DND-41 (cell line): ENCODE data around the gene SAMD4A.

ENCODE experiments used
- ATAC-seq: fragments of 200-7000 bp; cut with Tn5 transposase; 3 replicates; pipeline ENCODE4 v1.9.1; 2021; ENCODE audit warnings: low read depth; ENCODE audit not compliant: insufficient read depth
- DNase-seq: peaks from one replicate; pipeline ENCODE4 v3.0.0-alpha.2; 2020
- H2AFZ ChIP-seq: 2 replicates; pipeline ENCODE4 v1.6.0; 2012; ENCODE audit warnings: low read depth, low read length
- H3K27ac ChIP-seq: 2 replicates; pipeline ENCODE4 v1.5.1; 2012; ENCODE audit warnings: low read length, inconsistent platforms
- H3K27me3 ChIP-seq: fragments of 200-600 bp; sonication (generic); 2 replicates; pipeline ENCODE4 v1.6.0; 2012; ENCODE audit warnings: low read length, mild to moderate bottlenecking, inconsistent platforms; ENCODE audit not compliant: insufficient read depth, poor library complexity
- H3K36me3 ChIP-seq: 2 replicates; pipeline ENCODE4 v1.5.1; 2012; ENCODE audit warnings: low read length, inconsistent platforms; ENCODE audit not compliant: insufficient read depth
- H3K4me1 ChIP-seq: 2 replicates; pipeline ENCODE4 v1.5.1; 2012; ENCODE audit warnings: mild to moderate bottlenecking, low read length; ENCODE audit not compliant: insufficient read depth
- H3K4me2 ChIP-seq: 2 replicates; pipeline ENCODE4 v1.6.0; 2012; ENCODE audit warnings: mild to moderate bottlenecking, moderate library complexity, low read length, inconsistent platforms; ENCODE audit not compliant: insufficient read depth
- H3K4me3 ChIP-seq, 2 experiments: fragments of 200-600 bp in 1 of 2; shearing (Covaris generic) in 1 of 2; 2 replicates each; pipeline ENCODE4 v1.5.1; 2012 to 2016; ENCODE audit warnings: inconsistent platforms in 2 of 2, low read length in 2 of 2, mild to moderate bottlenecking in 2 of 2, low read depth in 1 of 2, moderate library complexity in 1 of 2
- H3K79me2 ChIP-seq: 2 replicates; pipeline ENCODE4 v1.6.0; 2012; ENCODE audit warnings: low read length, inconsistent platforms; ENCODE audit not compliant: insufficient read depth
- H3K9ac ChIP-seq: 2 replicates; pipeline ENCODE4 v1.6.0; 2012; ENCODE audit warnings: low read depth, mild to moderate bottlenecking, inconsistent platforms, low read length, moderate library complexity
- H3K9me3 ChIP-seq: 2 replicates; pipeline ENCODE4 v1.5.1; 2012; ENCODE audit warnings: low read length, moderate library complexity, mild to moderate bottlenecking, inconsistent platforms; ENCODE audit not compliant: insufficient read depth, severe bottlenecking
- H4K20me1 ChIP-seq: 2 replicates; pipeline ENCODE4 v1.6.0; 2012; ENCODE audit warnings: low read length; ENCODE audit not compliant: insufficient read depth
- EZH2 ChIP-seq: IDR thresholded peaks from 3 replicates; pipeline ENCODE4 v1.6.1; 2012; ENCODE audit warnings: borderline replicate concordance, low read depth, mild to moderate bottlenecking, moderate library complexity, low read length, inconsistent platforms; ENCODE audit not compliant: severe bottlenecking
- TF ChIP-seq, protein P1 (sequence below): IDR thresholded peaks from 2 replicates; pipeline ENCODE4 v1.5.1; 2012; ENCODE audit warnings: borderline replicate concordance, low read length, moderate library complexity, mild to moderate bottlenecking; ENCODE audit not compliant: poor library complexity, severe bottlenecking; ENCODE audit errors: extremely low read depth

Gene SAMD4A

DNA sequence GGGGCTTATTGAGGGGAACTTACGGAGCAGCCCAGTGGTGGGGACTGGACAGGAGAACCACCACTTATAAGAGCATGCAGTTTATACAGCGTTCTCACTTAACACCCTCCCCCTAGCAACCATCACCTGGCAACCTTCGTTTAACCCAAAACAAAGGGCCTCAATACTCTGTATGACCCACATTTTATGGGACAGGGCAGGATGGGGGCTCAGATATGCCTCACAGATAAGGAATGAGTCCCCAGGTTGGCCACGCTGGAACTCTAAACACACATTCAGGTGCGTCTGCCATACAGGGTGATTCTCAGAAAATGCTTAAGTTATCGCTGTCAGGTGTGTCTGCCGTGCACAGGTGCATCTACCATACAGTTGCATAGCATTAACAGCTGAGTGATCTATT, 236.5 kb downstream of the SAMD4A start:
- H3K4me2 ChIP-seq = no peak overlapping the region

DNA sequence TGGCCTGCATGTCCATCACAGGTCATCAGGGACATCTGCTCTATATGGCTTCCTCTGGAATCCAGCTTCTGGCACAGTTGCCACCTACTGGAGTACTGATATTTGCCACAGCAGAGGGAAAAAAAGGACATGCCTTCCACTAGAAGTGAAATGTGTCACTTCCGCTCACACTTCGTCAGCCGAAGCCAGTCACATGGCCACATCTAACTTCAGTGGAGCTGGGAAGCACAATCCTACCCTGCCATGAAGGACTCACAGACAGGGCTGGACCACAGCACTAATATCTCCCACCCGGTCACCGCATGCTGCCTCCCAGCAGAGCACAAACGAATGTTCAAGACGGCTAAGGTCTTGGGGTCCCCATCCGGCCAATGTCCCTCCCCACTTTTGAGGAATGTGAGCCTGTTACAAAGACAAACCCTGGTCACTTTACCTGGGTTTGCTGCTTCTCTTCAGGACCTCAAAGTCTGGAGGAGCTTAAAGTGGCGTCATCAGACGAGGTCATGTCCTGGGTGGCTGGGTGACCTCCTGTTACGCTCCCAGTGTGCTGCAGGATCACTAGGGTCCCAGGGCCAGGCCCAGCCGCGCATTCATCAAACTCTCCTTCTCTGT, 237.1 kb downstream of the SAMD4A start:
- no peak overlapping the region for H3K4me2 ChIP-seq
- H3K27me3 ChIP-seq = no peaks in the 10 kb centered on the region
- no peak overlapping the region for H3K4me3 ChIP-seq
- no peak overlapping the region for H2AFZ ChIP-seq
- no peaks in the 10 kb centered on the region for H3K36me3 ChIP-seq
- DNase-seq = no peak
- H3K9ac ChIP-seq = no peak overlapping the region
- ATAC-seq = no peak
- H4K20me1 ChIP-seq = no peaks in the 10 kb centered on the region
- peaks cover 7% of the 10 kb centered on the region; the same call in 1 of the 2 replicates for H3K4me1 ChIP-seq
- no peak overlapping the region for H3K27ac ChIP-seq
- no peaks in the 10 kb centered on the region for H3K79me2 ChIP-seq
- no peak for TF ChIP-seq EZH2
- TF ChIP-seq, protein P1, sequence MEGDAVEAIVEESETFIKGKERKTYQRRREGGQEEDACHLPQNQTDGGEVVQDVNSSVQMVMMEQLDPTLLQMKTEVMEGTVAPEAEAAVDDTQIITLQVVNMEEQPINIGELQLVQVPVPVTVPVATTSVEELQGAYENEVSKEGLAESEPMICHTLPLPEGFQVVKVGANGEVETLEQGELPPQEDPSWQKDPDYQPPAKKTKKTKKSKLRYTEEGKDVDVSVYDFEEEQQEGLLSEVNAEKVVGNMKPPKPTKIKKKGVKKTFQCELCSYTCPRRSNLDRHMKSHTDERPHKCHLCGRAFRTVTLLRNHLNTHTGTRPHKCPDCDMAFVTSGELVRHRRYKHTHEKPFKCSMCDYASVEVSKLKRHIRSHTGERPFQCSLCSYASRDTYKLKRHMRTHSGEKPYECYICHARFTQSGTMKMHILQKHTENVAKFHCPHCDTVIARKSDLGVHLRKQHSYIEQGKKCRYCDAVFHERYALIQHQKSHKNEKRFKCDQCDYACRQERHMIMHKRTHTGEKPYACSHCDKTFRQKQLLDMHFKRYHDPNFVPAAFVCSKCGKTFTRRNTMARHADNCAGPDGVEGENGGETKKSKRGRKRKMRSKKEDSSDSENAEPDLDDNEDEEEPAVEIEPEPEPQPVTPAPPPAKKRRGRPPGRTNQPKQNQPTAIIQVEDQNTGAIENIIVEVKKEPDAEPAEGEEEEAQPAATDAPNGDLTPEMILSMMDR = no peak
- no peaks in the 10 kb centered on the region for H3K9me3 ChIP-seq

More for the DNA sequence above, 236.5 kb downstream of the SAMD4A start:
- H2AFZ ChIP-seq = no peak overlapping the region
- no peak for ATAC-seq
- no peak overlapping the region for H3K27ac ChIP-seq
- no peaks in the 10 kb centered on the region for H3K9me3 ChIP-seq
- H3K36me3 ChIP-seq = no peaks in the 10 kb centered on the region
- no peak overlapping the region for H3K9ac ChIP-seq
- DNase-seq = no peak
- peaks cover 7% of the 10 kb centered on the region; the same call in 1 of the 2 replicates for H3K4me1 ChIP-seq
- H3K79me2 ChIP-seq = no peaks in the 10 kb centered on the region
- no peak overlapping the region for H3K4me3 ChIP-seq
- no peaks in the 10 kb centered on the region for H4K20me1 ChIP-seq
- no peaks in the 10 kb centered on the region for H3K27me3 ChIP-seq
- no peak for TF ChIP-seq EZH2
- TF ChIP-seq, protein P1 = no peak

DNA sequence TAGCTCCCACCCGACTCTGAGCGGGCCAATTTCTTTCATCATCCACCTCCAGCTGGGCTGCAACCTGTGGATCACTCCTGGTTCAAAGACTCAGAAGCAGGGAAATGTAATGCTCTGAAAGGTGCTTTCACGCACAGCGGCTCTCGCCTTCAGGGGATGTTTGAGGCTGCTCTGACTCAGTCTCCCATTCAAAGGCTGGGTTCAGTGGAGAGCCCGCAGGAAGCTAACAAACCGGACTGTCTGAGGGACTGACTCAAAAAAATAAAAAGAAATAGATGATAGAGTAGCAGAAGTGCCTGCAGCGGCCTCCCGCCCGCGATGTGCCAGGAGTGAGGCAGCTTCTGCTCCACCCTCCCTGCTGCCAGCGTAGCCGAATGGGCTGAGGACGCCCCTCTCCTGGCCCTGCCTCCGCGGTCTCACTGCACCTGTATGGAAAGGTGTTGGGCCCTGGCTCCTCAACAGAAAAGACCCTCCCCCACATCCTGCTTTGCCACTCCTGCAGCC, 237.7 kb downstream of the SAMD4A start:
- Histone ChIP-seq H3K9me3 (no peaks in the 10 kb centered on the region), H2AFZ (no peak overlapping the region), H3K4me2 (no peak overlapping the region), H4K20me1 (no peaks in the 10 kb centered on the region), H3K27me3 (no peaks in the 10 kb centered on the region), H3K9ac (no peak overlapping the region), H3K4me3 (no peak overlapping the region), H3K79me2 (no peaks in the 10 kb centered on the region), H3K4me1 (peaks cover 7% of the 10 kb centered on the region; the same call in 1 of the 2 replicates), H3K27ac (no peak overlapping the region), H3K36me3 (no peaks in the 10 kb centered on the region)
- no peak for ATAC-seq
- TF ChIP-seq, protein P1 = no peak
- TF ChIP-seq EZH2 = no peak
- no peak for DNase-seq

DNA sequence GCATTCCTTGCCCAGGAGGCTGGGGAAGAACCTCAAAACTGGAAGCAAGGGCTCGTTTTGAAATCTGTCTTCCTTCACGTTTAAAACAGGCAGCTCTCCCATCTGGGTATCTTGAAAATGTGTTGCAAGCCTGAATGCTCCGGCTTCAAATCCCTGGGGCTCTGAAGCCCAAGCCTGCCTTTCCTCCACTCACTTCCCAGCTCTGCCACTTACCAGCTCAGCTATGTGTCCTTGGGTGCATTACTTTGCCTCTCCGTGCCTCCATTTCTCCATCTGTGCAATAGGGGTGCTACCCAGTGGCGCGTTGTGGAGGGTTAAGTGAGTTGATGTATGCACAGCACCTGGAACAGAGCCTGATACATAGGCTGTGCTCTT, 238.1 kb downstream of the SAMD4A start:
- Histone ChIP-seq H3K9me3 (no peaks in the 10 kb centered on the region), H3K27ac (no peak overlapping the region), H3K27me3 (no peaks in the 10 kb centered on the region), H3K4me3 (no peak overlapping the region), H4K20me1 (no peaks in the 10 kb centered on the region), H3K9ac (no peak overlapping the region), H3K4me1 (peaks cover 7% of the 10 kb centered on the region; the same call in 1 of the 2 replicates), H2AFZ (no peak overlapping the region), H3K79me2 (no peaks in the 10 kb centered on the region), H3K36me3 (no peaks in the 10 kb centered on the region), H3K4me2 (no peak overlapping the region)
- TF ChIP-seq, protein P1 = no peak
- TF ChIP-seq EZH2 = no peak
- ATAC-seq (no peak), DNase-seq (no peak)
